Body of pancreas (tissue), 4 donors: Measurements from ENCODE around the gene MELTF. TPM values are rescaled to one million over a fixed set of nuclear protein-coding genes. Genes with fewer than 3 reads are reported as not detected.

Source experiments
- ATAC-seq: fragments of 150-250 bp; one replicate; pipeline ENCODE4 v1.9.1; 2016
- DNase-seq, 4 donors: peaks; one replicate each; pipeline ENCODE4 v3.0.0-alpha.2; 2019
- H3K27ac ChIP-seq, 4 donors: fragments of 200-600 bp; sonication (generic); 1 replicate in 3 of 4; 2 replicates in 1 of 4; pipeline versions ENCODE4 v1.5.1 to v1.6.1; 2016 to 2019; ENCODE audit warnings: mild to moderate bottlenecking in 1 of 4, mixed read lengths in 1 of 4, moderate library complexity in 1 of 4
- H3K27me3 ChIP-seq, 2 donors: fragments of 200-600 bp; sonication (generic); one replicate each; pipeline ENCODE4 v1.6.0; 2016; ENCODE audit warnings: mild to moderate bottlenecking in 1 of 2
- H3K36me3 ChIP-seq, 2 donors: fragments of 200-600 bp; sonication (generic); replicated peaks in 1 of 2; 2 replicates each; pipeline ENCODE4 v1.5.1; 2016; ENCODE audit warnings: low read depth in 2 of 2; ENCODE audit not compliant: insufficient read depth in 1 of 2
- H3K4me1 ChIP-seq: fragments of 200-600 bp; sonication (generic); one replicate; pipeline ENCODE4 v1.6.0; 2016
- H3K4me3 ChIP-seq, 2 donors: fragments of 200-600 bp; sonication (generic); 1 replicate in 1 of 2; 2 replicates in 1 of 2; pipeline ENCODE4 v1.5.1; 2016 to 2019
- H3K9me3 ChIP-seq, 3 donors: fragments of 200-600 bp; sonication (generic); 1 replicate in 2 of 3; 2 replicates in 1 of 3; pipeline ENCODE4 v1.5.1; 2016
- CTCF ChIP-seq, 7 experiments: fragments of 450-650 bp in 4 of 7; fragments of 200-600 bp in 3 of 7; sonication (generic) in 3 of 7; IDR thresholded peaks; one replicate each; pipeline ENCODE4 v1.5.1; 2016 to 2019; ENCODE audit warnings: antibody characterized with exemption in 7 of 7
- POLR2A ChIP-seq, 3 donors: fragments of 450-650 bp; IDR thresholded peaks; one replicate each; pipeline ENCODE4 v1.6.1; 2016; ENCODE audit warnings: antibody characterized with exemption in 3 of 3, mild to moderate bottlenecking in 2 of 3
- WGBS, 2 donors: methylation state at CpG; one replicate each; pipeline ENCODE4 v1.1.5; 2017; 5-methylcytosine and 5-hydroxymethylcytosine counted together
- intact Hi-C: fragments of 100-400 bp; cut with DNase I; formaldehyde crosslinking; loops from one replicate; pipeline ENCODE4 v1.15.1; 2023
- total RNA-seq, 2 donors: library from RNA; depleted of rRNA; stranded (reverse); fragments of >200 nt; gene quantifications; one replicate each; pipeline ENCODE4 v1.1.0, GENCODE V29; 2016

Gene MELTF
- total RNA-seq, 2 donors from 2014 or later: 4.9 to 6.6 TPM

- no peak overlapping the region for H3K4me3 ChIP-seq
- DNase-seq (no peak), ATAC-seq (no peak)
- H3K4me1 ChIP-seq: peaks cover 13% of the 10 kb centered on the region
- intact Hi-C loops: no loop called here
- TF ChIP-seq POLR2A (IDR thresholded peaks at IDR 0.05) (no peak), CTCF (IDR thresholded peaks at IDR 0.05) (no peak)
- no peaks in the 10 kb centered on the region for H3K27me3 ChIP-seq
- WGBS, 2 donors: 74 to 77% methylated on average over 13 of the region's 13 CpGs
- H3K36me3 ChIP-seq: no peaks in the 10 kb centered on the region
- no peaks in the 10 kb centered on the region for H3K9me3 ChIP-seq
- H3K27ac ChIP-seq: peak overlapping the region in 3 of 4 donors; percentile 38 to 61 (median 53)
Observed at GRCh38 chr3:197019535-197019934, 10.1 kb downstream of the MELTF start.

DNA sequence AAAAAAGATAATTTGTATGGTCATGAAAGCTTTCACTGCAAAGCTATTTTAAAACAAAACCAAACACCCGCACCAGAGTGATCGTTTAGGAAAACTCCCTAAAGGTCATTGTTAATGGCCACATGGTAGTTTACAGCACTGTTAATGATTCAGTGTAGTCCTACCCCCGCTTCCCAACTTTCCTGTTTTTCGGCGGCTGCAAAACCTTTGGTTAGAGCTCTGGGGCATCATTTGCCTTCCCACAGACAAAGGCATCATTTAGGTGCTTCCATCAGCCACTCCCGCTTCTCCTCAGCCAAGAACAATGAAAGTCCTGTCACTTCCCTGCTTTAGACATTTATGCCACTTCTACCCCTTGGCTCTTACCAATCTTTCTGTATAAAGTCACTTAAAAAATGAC, 10.6 kb downstream of the MELTF start:
- 46 to 50% methylated on average over 6 of the region's 6 CpGs for WGBS, 2 donors
- peaks cover 13% of the 10 kb centered on the region for H3K4me1 ChIP-seq
- peak overlapping the region in 3 of 4 donors; percentile 38 to 61 (median 53) for H3K27ac ChIP-seq
- H3K36me3 ChIP-seq: no peaks in the 10 kb centered on the region
- H3K27me3 ChIP-seq: no peaks in the 10 kb centered on the region
- no peak for TF ChIP-seq CTCF (IDR thresholded peaks at IDR 0.05)
- no peak for TF ChIP-seq POLR2A (IDR thresholded peaks at IDR 0.05)
- H3K9me3 ChIP-seq: no peaks in the 10 kb centered on the region
- peak; percentile 57 for ATAC-seq
- intact Hi-C loops: no loop called here
- H3K4me3 ChIP-seq: no peak overlapping the region
- DNase-seq: peak in 1 of 4 donors; percentile 22

GRCh38 chr3:197017003-197017402, 12.6 kb downstream of the MELTF start:
- Histone ChIP-seq H3K27ac (no peak overlapping the region), H3K36me3 (no peaks in the 10 kb centered on the region), H3K9me3 (no peaks in the 10 kb centered on the region), H3K4me1 (no peaks in the 10 kb centered on the region), H3K27me3 (no peaks in the 10 kb centered on the region), H3K4me3 (no peak overlapping the region)
- intact Hi-C loops: no loop called here
- ATAC-seq (no peak), DNase-seq (no peak)
- 90 to 95% methylated on average over 8 to 18 of the region's 18 CpGs for WGBS, 2 donors
- TF ChIP-seq CTCF (IDR thresholded peaks at IDR 0.05) (no peak), POLR2A (IDR thresholded peaks at IDR 0.05) (no peak)

- no peak for DNase-seq
- Histone ChIP-seq H3K27me3 (no peaks in the 10 kb centered on the region), H3K9me3 (no peaks in the 10 kb centered on the region), H3K27ac (no peak overlapping the region), H3K4me1 (no peaks in the 10 kb centered on the region), H3K36me3 (no peaks in the 10 kb centered on the region), H3K4me3 (no peak overlapping the region)
- no peak for ATAC-seq
- WGBS, 2 donors: 87 to 88% methylated on average over 21 to 28 of the region's 28 CpGs
- TF ChIP-seq CTCF (IDR thresholded peaks at IDR 0.05): no peak
- no peak for TF ChIP-seq POLR2A (IDR thresholded peaks at IDR 0.05)
- intact Hi-C loops: no loop called here
Observed at GRCh38 chr3:197015790-197016736, 13.6 kb downstream of the MELTF start.
